Caco-2 (cell line): ENCODE data around the gene CXCL6. TPM values are rescaled to one million over a fixed set of nuclear protein-coding genes. Genes with fewer than 3 reads are reported as not detected.

Experiments
- BruUV-seq: library from RNA; stranded (reverse); fragments of 400-500 nt; replicated peaks from 2 replicates; lab custom pipeline; 2021; lab: Mats Ljungman, UMichigan
- CTCF ChIA-PET: fragments of 300-600 bp; sonication (Branson Sonifier 250); formaldehyde crosslinking; loops from one replicate; lab custom pipeline; 2022; ENCODE audit warnings: antibody characterized with exemption; lab: Charles Lee
- POLR2A ChIA-PET: fragments of 300-600 bp; sonication (Branson Sonifier 250); formaldehyde crosslinking; loops from one replicate; lab custom pipeline; 2022; ENCODE audit warnings: antibody characterized with exemption; lab: Charles Lee
- DNase-seq, 2 experiments: peaks; one replicate each; pipeline versions ENCODE4 v3.0.0 to v3.0.0-alpha.2; 2020 to 2022
- H3K27me3 ChIP-seq: replicated peaks from 2 replicates; pipeline ENCODE4 v1.6.0; 2011; ENCODE audit warnings: low read length; ENCODE audit not compliant: control insufficient read depth, insufficient read depth
- H3K36me3 ChIP-seq: 2 replicates; pipeline ENCODE4 v1.5.1; 2011; ENCODE audit warnings: low read length; ENCODE audit not compliant: control insufficient read depth, insufficient read depth
- H3K4me1 ChIP-seq: fragments of 250-450 bp; sonication (Bioruptor Pico); 2 replicates; pipeline ENCODE4 v1.5.1; 2020; ENCODE audit warnings: mild to moderate bottlenecking
- H3K4me3 ChIP-seq: 2 replicates; pipeline ENCODE4 v1.5.1; 2011; ENCODE audit warnings: low read depth, mild to moderate bottlenecking, control low read depth, low read length
- H3K9me3 ChIP-seq: fragments of 250-450 bp; sonication (Bioruptor Pico); 2 replicates; pipeline ENCODE4 v1.5.1; 2020; ENCODE audit warnings: mild to moderate bottlenecking, moderate library complexity
- H3K27ac Mint-ChIP-seq: one replicate; pipeline ENCODE4 v1.8.0; 2022; ENCODE audit warnings: mixed read lengths; ENCODE audit not compliant: unreplicated experiment
- H3K27me3 Mint-ChIP-seq: one replicate; pipeline ENCODE4 v1.8.0; 2022; ENCODE audit warnings: mixed read lengths; ENCODE audit not compliant: insufficient read depth, unreplicated experiment
- H3K36me3 Mint-ChIP-seq: one replicate; pipeline ENCODE4 v1.8.0; 2022; ENCODE audit warnings: mild to moderate bottlenecking, mixed read lengths; ENCODE audit not compliant: insufficient read depth, unreplicated experiment
- H3K4me1 Mint-ChIP-seq: one replicate; pipeline ENCODE4 v1.8.0; 2022; ENCODE audit warnings: low read depth, mixed read lengths; ENCODE audit not compliant: unreplicated experiment
- H3K4me3 Mint-ChIP-seq: one replicate; pipeline ENCODE4 v1.8.0; 2022; ENCODE audit warnings: mild to moderate bottlenecking, moderate library complexity, mixed read lengths; ENCODE audit not compliant: unreplicated experiment
- H3K9me3 Mint-ChIP-seq: one replicate; pipeline ENCODE4 v1.8.0; 2022; ENCODE audit warnings: mixed read lengths; ENCODE audit not compliant: unreplicated experiment
- CTCF ChIP-seq, 2 experiments: fragments of 200-600 bp in 1 of 2; IDR thresholded peaks; 1 replicate in 1 of 2; 2 replicates in 1 of 2; pipeline versions ENCODE4 v1.5.1 to v1.8.0; 2011 to 2022; ENCODE audit warnings: antibody characterized with exemption in 1 of 2, control low read depth in 1 of 2, inconsistent platforms in 1 of 2, low read depth in 1 of 2, low read length in 1 of 2, mild to moderate bottlenecking in 1 of 2, moderate library complexity in 1 of 2; ENCODE audit not compliant: insufficient read depth in 1 of 2, severe bottlenecking in 1 of 2, unreplicated experiment in 1 of 2
- intact Hi-C: fragments of 100-400 bp; cut with micrococcal nuclease; formaldehyde crosslinking; loops from one replicate; pipeline ENCODE4 v1.10.0; 2022; ENCODE audit not compliant: unreplicated experiment
- total RNA-seq: library from RNA; stranded (reverse); gene quantifications from 2 replicates; pipeline ENCODE4 v1.2.3, GENCODE V29; 2022

CXCL6 gene
- total RNA-seq, 1 experiment from 2014 or later = not detected

GRCh38 chr4:73841243-73841925, 4.9 kb downstream of the CXCL6 start:
- H3K27ac Mint-ChIP-seq = no peak overlapping the region
- H3K36me3 Mint-ChIP-seq = no peaks in the 10 kb centered on the region
- H3K4me1 Mint-ChIP-seq = no peaks in the 10 kb centered on the region
- TF ChIP-seq CTCF (IDR thresholded peaks at IDR 0.05; ENCODE audit: insufficient read depth in 1 of 2, low read depth in 1 of 2, low read length in 1 of 2, severe bottlenecking in 1 of 2, unreplicated experiment in 1 of 2) = no peak
- H3K9me3 Mint-ChIP-seq = no peaks in the 10 kb centered on the region
- POLR2A ChIA-PET = no interaction called here
- peaks cover 11% of the 10 kb centered on the region for H3K27me3 Mint-ChIP-seq
- no peaks in the 10 kb centered on the region for H3K36me3 ChIP-seq
- intact Hi-C loops = no loop called here
- BruUV-seq = no TSS peak
- H3K27me3 ChIP-seq = no peaks in the 10 kb centered on the region
- CTCF ChIA-PET = no interaction called here
- H3K4me1 ChIP-seq = no peaks in the 10 kb centered on the region
- H3K4me3 Mint-ChIP-seq = no peak overlapping the region
- H3K4me3 ChIP-seq = no peak overlapping the region
- no peaks in the 10 kb centered on the region for H3K9me3 ChIP-seq
- DNase-seq = no peak

DNA sequence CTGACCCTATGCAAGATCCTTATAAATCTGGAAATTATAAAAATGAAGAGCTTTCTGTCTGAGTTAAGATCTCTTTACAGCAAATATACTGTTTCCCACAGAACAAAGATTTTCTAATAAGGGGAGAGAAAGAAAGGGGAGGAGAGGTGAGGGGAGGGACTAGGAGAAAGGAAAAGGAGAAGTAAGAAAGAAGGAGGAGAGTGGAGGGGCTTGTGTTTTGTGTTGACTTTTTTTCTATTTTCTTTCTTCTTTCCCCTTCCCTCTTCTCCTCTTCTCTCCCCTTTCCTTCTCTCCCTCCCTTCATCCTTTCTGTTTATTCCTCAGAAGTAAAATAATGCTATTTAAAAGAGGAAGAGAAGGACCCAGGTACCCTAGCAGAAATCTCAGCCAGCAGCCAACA, 6.2 kb downstream of the CXCL6 start:
- Histone ChIP-seq H3K36me3 (no peaks in the 10 kb centered on the region), H3K27me3 (no peaks in the 10 kb centered on the region), H3K4me3 (no peak overlapping the region), H3K9me3 (no peaks in the 10 kb centered on the region), H3K4me1 (no peaks in the 10 kb centered on the region)
- Mint-ChIP-seq H3K36me3 (no peaks in the 10 kb centered on the region), H3K27ac (no peak overlapping the region), H3K27me3 (peaks cover 13% of the 10 kb centered on the region), H3K9me3 (no peaks in the 10 kb centered on the region), H3K4me1 (no peaks in the 10 kb centered on the region), H3K4me3 (no peak overlapping the region)
- TF ChIP-seq CTCF (IDR thresholded peaks at IDR 0.05; ENCODE audit: insufficient read depth in 1 of 2, low read depth in 1 of 2, low read length in 1 of 2, severe bottlenecking in 1 of 2, unreplicated experiment in 1 of 2) = no peak
- no peak for DNase-seq
- POLR2A ChIA-PET = no interaction called here
- BruUV-seq = no TSS peak
- intact Hi-C loops = no loop called here
- CTCF ChIA-PET = no interaction called here

GRCh38 chr4:73843369-73843768, 6.9 kb downstream of the CXCL6 start:
- H3K4me3 Mint-ChIP-seq = no peak overlapping the region
- no peaks in the 10 kb centered on the region for H3K4me1 ChIP-seq
- intact Hi-C loops = no loop called here
- no peak for TF ChIP-seq CTCF (IDR thresholded peaks at IDR 0.05; ENCODE audit: insufficient read depth in 1 of 2, low read depth in 1 of 2, low read length in 1 of 2, severe bottlenecking in 1 of 2, unreplicated experiment in 1 of 2)
- H3K9me3 Mint-ChIP-seq = no peaks in the 10 kb centered on the region
- no peaks in the 10 kb centered on the region for H3K4me1 Mint-ChIP-seq
- no peaks in the 10 kb centered on the region for H3K9me3 ChIP-seq
- BruUV-seq = no TSS peak
- DNase-seq = no peak
- H3K4me3 ChIP-seq = no peak overlapping the region
- H3K36me3 ChIP-seq = no peaks in the 10 kb centered on the region
- ChIA-PET POLR2A (no interaction called here), CTCF (no interaction called here)
- H3K27ac Mint-ChIP-seq = no peak overlapping the region
- no peaks in the 10 kb centered on the region for H3K36me3 Mint-ChIP-seq
- no peaks in the 10 kb centered on the region for H3K27me3 ChIP-seq
- peaks cover 13% of the 10 kb centered on the region for H3K27me3 Mint-ChIP-seq
